Left renal cortex interstitium (tissue), 4 donors: ENCODE results near the gene BTG2. TPM values are rescaled to one million over a fixed set of nuclear protein-coding genes. Genes with fewer than 3 reads are reported as not detected.
"Not testable (repeated sequence)": the region's sequence is repeated elsewhere in the genome, so short reads cannot be mapped to it uniquely, and the experiment has no call there.

Experiments used
- DNase-seq, 4 donors: peaks; one replicate each; pipeline ENCODE4 v3.0.0-alpha.2; 2013; ENCODE audit warnings: low read depth in 4 of 4, low spot score in 2 of 4, missing footprints in 1 of 4
- polyA plus RNA-seq, 4 donors: library from polyadenylated mRNA; unstranded; fragments of 120-200 nt; gene quantifications; one replicate each; pipeline ENCODE4 v1.2.1, GENCODE V29; 2013; ENCODE audit not compliant: insufficient read length in 4 of 4

The BTG2 gene, protein sequence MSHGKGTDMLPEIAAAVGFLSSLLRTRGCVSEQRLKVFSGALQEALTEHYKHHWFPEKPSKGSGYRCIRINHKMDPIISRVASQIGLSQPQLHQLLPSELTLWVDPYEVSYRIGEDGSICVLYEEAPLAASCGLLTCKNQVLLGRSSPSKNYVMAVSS
- polyA plus RNA-seq, result 100 to 1,000 TPM in 2 of 4 donors, 10 to 100 TPM in 2; 86.8 to 215 (median 118) TPM

DNA sequence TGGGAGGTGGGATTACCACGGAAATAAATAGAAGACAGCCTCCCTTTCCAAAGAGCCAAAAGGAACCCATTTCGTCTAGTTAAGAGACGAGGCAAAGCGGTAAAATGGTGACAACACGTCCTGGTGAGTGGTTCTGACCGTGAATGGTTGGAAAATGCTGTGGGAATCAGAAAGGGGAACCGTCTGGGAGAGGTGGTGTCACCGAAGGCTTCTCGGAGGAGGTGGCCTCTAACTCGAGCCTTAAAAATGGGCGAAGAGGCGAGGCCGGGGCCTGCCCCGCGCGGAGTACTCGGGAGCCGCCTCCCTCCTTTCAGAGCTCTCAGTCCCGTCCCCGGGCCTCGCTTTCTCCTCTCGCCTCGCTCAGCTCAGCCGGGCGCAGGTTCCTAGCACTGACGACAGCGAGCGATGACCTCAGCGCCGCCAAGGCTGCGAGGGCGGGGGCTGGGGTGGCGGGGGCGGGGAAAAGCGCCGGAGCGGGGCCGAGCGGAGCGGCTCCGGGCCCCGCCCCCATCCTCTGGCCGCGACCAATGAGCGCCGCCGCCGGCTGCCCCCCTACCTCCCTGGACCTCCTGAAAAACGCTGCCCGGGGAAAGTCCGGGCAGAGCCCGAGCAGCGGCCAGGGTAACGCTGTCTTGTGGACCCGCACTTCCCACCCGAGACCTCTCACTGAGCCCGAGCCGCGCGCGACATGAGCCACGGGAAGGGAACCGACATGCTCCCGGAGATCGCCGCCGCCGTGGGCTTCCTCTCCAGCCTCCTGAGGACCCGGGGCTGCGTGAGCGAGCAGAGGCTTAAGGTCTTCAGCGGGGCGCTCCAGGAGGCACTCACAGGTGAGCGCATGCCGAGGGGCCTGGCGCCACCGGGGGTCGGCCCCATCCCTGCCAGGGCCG, at the start of gene BTG2:
TSS of gene BTG2 (plus strand) at position 601 of the 890 bp plus-strand sequence. CDS start at position 689, 88 bp downstream.
- DNase-seq, result peak in 2 of 4 donors; percentile 72 to 84

GRCh38 chr1:203256636-203257035, 48.7 kb upstream of the BTG2 start:
- not testable (repeated sequence) for DNase-seq

DNA sequence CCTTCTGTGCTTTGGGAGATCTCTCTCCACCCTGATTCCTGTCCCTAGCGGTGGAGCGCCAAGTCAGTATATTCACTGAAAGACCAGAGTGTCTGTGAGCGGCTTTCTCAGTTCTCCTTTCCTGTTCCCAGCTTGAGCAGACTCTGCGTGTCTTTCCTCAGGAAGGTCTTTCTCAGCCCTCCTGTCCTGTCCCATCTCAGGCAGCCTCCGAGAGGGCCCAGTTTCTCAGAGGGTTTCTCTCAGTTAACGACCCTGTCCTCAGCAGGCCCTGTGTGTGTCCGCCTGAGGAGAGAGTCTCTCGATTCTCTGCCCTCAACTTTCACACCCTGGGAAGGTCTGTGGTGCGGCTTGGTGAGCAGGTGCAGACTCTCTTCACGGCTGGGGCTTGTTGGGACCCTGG, 41.8 kb upstream of the BTG2 start:
- DNase-seq, result no peak

- no peak for DNase-seq
These were observed 41.2 kb upstream of the BTG2 start for GRCh38 chr1:203264052-203264501.

DNA sequence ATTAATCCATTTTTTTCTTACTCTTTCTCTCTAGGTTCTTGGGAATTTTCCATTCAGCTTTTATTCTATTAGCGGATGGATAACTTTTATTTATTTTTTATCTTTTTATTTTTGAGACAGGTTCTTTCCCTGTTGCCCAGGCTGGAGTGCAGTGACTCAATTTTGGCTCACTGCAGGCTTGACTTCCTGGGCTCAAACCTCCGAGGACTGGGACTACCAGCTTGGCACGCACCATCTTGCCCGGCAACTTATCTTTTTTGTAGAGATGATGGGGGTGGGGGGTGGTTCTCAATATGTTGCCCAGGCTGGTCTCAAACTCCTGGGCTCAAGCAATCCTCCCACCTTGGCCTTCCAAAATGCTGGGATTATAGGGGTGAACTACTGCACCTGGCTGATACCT, 39.8 kb upstream of the BTG2 start:
- no peak for DNase-seq

DNA sequence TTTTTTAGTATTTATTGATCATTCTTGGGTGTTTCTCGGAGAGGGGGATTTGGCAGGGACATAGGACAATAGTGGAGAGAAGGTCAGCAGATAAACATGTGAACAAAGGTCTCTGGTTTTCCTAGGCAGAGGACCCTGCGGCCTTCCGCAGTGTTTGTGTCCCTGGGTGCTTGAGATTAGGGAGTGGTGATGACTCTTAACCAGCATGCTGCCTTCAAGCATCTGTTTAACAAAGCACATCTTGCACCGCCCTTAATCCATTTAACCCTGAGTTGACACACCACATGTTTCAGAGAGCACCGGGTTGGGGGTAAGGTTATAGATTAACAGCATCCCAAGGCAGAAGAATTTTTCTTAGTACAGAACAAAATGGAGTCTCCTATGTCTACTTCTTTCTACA, 39.2 kb upstream of the BTG2 start:
- DNase-seq, result not testable (repeated sequence)

DNA sequence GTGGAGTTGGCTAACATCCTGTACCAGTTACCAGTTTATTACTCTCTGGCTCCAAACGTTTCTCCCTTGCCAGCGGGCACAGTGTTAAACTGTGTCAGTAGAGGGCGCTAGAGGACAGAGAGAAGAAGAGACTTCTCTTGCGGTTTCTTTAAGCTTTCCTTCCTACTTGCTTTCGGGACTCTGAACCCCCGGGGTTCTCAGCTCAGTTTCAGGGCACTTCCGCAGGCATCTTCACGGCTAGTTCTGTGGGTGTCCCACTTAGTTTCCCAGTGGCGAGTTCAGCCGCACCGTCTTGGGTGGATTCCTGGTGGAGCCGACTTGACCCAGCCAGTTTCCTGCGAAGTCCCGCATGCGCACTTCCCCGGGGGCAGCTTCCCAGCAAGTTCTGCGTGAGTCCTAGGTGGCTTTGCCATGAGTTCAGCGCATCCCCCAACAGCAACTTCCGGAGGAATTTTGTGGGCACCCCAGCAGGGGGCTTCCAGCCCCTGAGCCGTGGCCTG, 37.9 kb upstream of the BTG2 start:
- peak; percentile 88 to 94 (median 90) for DNase-seq

DNA sequence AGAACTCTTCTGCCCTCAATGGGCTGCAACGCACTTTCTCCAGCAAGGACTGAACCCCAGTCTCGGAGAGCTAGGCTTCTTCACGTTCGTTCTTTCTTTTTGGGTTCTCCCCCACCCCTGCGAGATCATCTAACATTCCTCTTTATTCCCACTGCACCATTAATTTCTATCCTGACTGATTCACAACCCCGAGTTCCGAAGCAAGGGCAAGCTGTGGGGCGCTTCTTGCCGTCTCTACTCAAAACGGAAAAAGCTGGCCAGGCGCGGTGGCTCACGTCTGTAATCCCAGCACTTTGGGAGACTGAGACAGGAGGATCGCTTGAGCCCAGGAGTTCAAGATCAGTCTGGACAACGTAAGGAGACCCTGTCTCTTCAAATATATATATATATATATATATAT, 37.4 kb upstream of the BTG2 start:
- DNase-seq, result no peak

DNA sequence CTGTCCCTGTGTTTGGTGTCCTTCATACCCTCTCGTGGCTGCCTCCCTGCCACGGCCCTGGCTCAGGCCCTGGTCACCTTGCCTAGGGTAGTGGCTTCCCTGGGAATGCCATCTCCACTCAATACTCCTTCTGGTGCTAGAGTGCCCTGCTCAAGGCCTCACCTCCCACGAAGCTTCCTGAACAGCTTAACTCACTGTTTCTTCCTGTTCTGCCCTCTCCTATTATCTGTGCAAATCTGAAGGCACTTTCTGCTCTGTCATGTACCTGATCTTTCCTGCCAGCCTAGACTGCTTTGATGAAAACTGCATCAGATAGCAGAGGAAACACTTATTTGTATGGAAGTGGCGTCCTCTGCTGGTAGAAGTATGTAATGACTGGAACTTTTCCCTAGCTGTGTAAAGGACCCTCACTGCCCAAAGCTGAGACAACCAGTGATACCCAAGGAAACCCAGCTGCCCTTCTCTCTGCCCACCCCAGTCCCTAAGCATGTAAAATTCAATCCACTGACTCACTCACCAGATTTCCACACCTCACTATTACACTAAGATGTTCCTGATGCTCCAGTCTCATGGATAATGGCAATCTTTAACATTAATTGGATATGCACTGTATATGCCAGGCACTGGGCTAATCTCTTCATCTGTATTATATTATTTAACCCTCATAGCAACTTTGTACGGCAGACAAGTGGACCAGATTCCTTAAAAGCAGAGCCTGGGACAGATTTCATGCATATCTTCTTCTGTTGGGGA, 36.2 kb upstream of the BTG2 start:
- peak in 1 of 4 donors; percentile 78 for DNase-seq

- no peak for DNase-seq
These were observed 35.7 kb upstream of the BTG2 start for GRCh38 chr1:203269654-203270020.

DNA sequence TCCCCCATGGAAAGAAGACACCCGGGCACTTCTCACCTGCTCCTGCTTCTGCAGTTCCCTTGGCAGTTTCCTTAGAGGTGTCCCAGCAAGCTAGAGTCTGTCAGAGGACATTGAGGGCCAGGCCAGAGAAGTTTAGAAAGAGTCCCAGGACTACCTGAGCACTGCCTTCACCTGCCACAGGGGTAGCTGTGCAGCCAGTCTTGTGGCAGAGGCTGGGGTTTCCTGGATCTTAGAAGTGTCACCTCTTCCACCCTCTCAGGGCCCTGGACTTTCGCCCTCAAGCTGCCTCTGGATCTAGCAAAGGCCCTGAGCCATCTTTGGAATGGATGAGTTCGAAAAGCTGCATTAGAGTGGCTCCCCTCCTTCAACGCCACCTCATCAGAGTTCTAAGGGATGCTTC, 34.9 kb upstream of the BTG2 start:
- DNase-seq, result no peak

GRCh38 chr1:203271018-203271743, 34.1 kb upstream of the BTG2 start:
- no peak for DNase-seq

- no peak for DNase-seq
These were observed 33.2 kb upstream of the BTG2 start for GRCh38 chr1:203271962-203272632.

DNA sequence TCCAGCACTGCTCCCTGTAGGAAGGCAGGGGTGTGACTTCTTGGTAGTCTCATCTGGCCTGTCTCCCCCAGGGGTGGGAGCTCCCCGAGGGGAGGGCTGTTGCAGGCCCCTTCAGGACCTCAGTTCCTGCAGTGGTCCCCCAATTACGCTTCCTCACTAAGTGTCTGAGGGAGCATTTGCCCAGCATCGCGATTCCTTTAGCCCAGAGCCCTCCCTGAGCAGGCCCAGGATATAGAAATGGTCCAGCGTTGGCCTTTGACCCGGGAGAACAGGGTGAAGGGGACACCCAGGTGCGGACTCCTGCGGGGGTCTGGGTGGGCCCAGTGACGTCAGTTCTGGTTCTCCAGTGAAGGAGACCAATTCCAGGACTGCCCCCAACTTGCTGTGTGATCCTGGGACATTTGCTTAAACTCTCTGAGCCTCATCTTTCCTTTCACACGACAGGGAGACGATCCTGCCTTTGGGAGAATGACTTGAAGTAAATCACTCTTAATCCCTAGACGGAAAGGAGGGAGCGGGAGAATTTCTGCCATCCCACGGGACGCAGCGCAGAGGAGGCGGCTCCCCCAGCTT, 32.6 kb upstream of the BTG2 start:
- no peak for DNase-seq

DNA sequence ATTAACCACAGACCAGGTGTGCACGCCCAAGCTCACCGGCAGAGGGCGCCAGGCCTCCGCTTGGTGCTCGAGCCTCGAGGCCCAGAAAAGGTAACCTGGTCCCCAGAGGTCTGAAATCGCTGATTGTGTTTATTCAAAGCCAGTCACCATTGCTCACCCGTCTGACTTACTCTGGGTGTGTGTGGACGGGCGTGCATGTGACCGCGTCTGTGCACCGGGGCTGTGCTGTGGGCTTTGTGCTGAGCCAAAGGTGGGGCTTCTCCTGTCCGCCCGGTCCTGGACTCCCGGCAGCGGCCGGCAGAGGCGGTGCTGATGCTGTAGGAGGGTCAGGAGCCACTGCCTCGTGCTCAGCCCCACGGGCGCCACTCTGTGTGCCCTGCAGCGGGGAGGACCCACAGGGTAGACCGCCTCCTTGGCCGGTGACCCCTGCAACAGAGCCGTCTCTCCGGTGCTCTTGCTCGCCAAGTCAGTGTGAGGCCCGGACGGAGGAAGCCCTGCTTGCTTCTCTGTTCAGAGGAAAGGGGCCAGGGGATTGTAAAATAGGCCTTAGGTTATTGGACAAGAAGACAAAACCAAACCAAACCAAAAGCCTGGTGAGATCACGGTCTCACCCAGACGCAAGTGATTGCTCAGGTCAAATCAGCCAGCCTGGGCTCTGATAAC, 32.0 kb upstream of the BTG2 start:
- DNase-seq, result peak in 2 of 4 donors; percentile 78 to 84

- no peak for DNase-seq
These were observed 31.3 kb upstream of the BTG2 start for GRCh38 chr1:203273869-203274602.

GRCh38 chr1:203274603-203275381, 30.5 kb upstream of the BTG2 start:
- no peak for DNase-seq
